KMS-11 (cell line): ENCODE results near the gene NOTCH4.

Experiments
- H2AFZ ChIP-seq: fragments of 200-600 bp; sonication (generic); 2 replicates; pipeline ENCODE4 v1.6.1; 2016; ENCODE audit warnings: antibody characterized with exemption, mixed run types, low read depth
- H3K27ac ChIP-seq: fragments of 200-600 bp; sonication (generic); 2 replicates; pipeline ENCODE4 v1.6.1; 2016; ENCODE audit warnings: mild to moderate bottlenecking, mixed run types
- H3K27me3 ChIP-seq: fragments of 200-600 bp; sonication (generic); 2 replicates; pipeline ENCODE4 v1.6.1; 2017; ENCODE audit warnings: mild to moderate bottlenecking, low read depth, mixed run types, moderate library complexity; ENCODE audit not compliant: insufficient read depth
- H3K36me3 ChIP-seq: fragments of 200-600 bp; sonication (generic); 2 replicates; pipeline ENCODE4 v1.6.1; 2017; ENCODE audit warnings: mild to moderate bottlenecking, mixed run types; ENCODE audit not compliant: insufficient read depth
- H3K4me1 ChIP-seq: fragments of 200-600 bp; sonication (generic); 2 replicates; pipeline ENCODE4 v1.6.1; 2016; ENCODE audit warnings: mild to moderate bottlenecking, low read depth, mixed run types; ENCODE audit not compliant: poor library complexity, severe bottlenecking
- H3K4me2 ChIP-seq: fragments of 200-600 bp; sonication (generic); 2 replicates; pipeline ENCODE4 v1.7.0; 2016; ENCODE audit warnings: mild to moderate bottlenecking, mixed run types
- H3K4me3 ChIP-seq: fragments of 200-600 bp; sonication (generic); IDR thresholded peaks from 2 replicates; pipeline ENCODE4 v1.6.1; 2017; ENCODE audit warnings: low read depth, low read length, mixed read lengths; ENCODE audit not compliant: insufficient read depth
- H3K79me2 ChIP-seq: fragments of 200-600 bp; sonication (generic); 2 replicates; pipeline ENCODE4 v1.6.1; 2016; ENCODE audit warnings: low read depth, mixed run types; ENCODE audit not compliant: insufficient read depth
- H3K9ac ChIP-seq: fragments of 200-600 bp; sonication (generic); 2 replicates; pipeline ENCODE4 v1.6.1; 2016; ENCODE audit warnings: mild to moderate bottlenecking, mixed run types
- H4K20me1 ChIP-seq: fragments of 200-600 bp; sonication (generic); 2 replicates; pipeline ENCODE4 v1.6.1; 2016; ENCODE audit warnings: mild to moderate bottlenecking, mixed run types; ENCODE audit not compliant: insufficient read depth
- CTCF ChIP-seq: fragments of 200-600 bp; sonication (generic); conservative IDR thresholded peaks from 2 replicates; pipeline ENCODE4 v1.6.1; 2017; ENCODE audit warnings: low read depth, mild to moderate bottlenecking, antibody characterized with exemption, low read length, moderate library complexity, mixed read lengths

The NOTCH4 gene

GRCh38 chr6:32175322-32175710, 48.6 kb downstream of the NOTCH4 start:
- H3K4me3 ChIP-seq = no peak overlapping the region
- H2AFZ ChIP-seq = peak overlapping the region; percentile 75; the same call in 1 of the 2 replicates
- H3K4me1 ChIP-seq = peaks cover 21% of the 10 kb centered on the region
- no peaks in the 10 kb centered on the region for H3K36me3 ChIP-seq
- no peaks in the 10 kb centered on the region for H3K27me3 ChIP-seq
- H3K4me2 ChIP-seq = peak overlapping the region; percentile 76
- no peak overlapping the region for H3K27ac ChIP-seq
- TF ChIP-seq CTCF = no peak
- peak overlapping the region; percentile 68 for H3K9ac ChIP-seq
- no peaks in the 10 kb centered on the region for H3K79me2 ChIP-seq
- H4K20me1 ChIP-seq = no peaks in the 10 kb centered on the region

GRCh38 chr6:32174416-32174815, 49.5 kb downstream of the NOTCH4 start:
- Histone ChIP-seq H2AFZ (no peak overlapping the region), H3K4me2 (peak overlapping the region; percentile 76; the same call in 1 of the 2 replicates), H3K9ac (no peak overlapping the region), H3K36me3 (no peaks in the 10 kb centered on the region), H3K27me3 (no peaks in the 10 kb centered on the region), H3K27ac (no peak overlapping the region), H3K4me3 (no peak overlapping the region), H4K20me1 (no peaks in the 10 kb centered on the region), H3K4me1 (peaks cover 20% of the 10 kb centered on the region), H3K79me2 (no peaks in the 10 kb centered on the region)
- TF ChIP-seq CTCF = no peak

GRCh38 chr6:32173051-32173727, 50.7 kb downstream of the NOTCH4 start:
- peaks cover 15% of the 10 kb centered on the region for H3K4me1 ChIP-seq
- no peak overlapping the region for H3K4me2 ChIP-seq
- no peak overlapping the region for H2AFZ ChIP-seq
- no peaks in the 10 kb centered on the region for H3K36me3 ChIP-seq
- no peaks in the 10 kb centered on the region for H3K27me3 ChIP-seq
- H3K27ac ChIP-seq = no peak overlapping the region
- H3K4me3 ChIP-seq = no peak overlapping the region
- no peak overlapping the region for H3K9ac ChIP-seq
- no peaks in the 10 kb centered on the region for H4K20me1 ChIP-seq
- H3K79me2 ChIP-seq = no peaks in the 10 kb centered on the region
- no peak for TF ChIP-seq CTCF

GRCh38 chr6:32171234-32171633, 52.6 kb downstream of the NOTCH4 start:
- no peak overlapping the region for H3K4me2 ChIP-seq
- no peak overlapping the region for H3K27ac ChIP-seq
- H3K4me1 ChIP-seq = peaks cover 6% of the 10 kb centered on the region
- TF ChIP-seq CTCF = no peak
- no peaks in the 10 kb centered on the region for H4K20me1 ChIP-seq
- no peaks in the 10 kb centered on the region for H3K27me3 ChIP-seq
- no peak overlapping the region for H2AFZ ChIP-seq
- no peaks in the 10 kb centered on the region for H3K36me3 ChIP-seq
- H3K79me2 ChIP-seq = no peaks in the 10 kb centered on the region
- no peak overlapping the region for H3K9ac ChIP-seq
- H3K4me3 ChIP-seq = no peak overlapping the region
